T-helper 17 cell (primary cell): ENCODE results near the gene PRKG1. TPM values are rescaled to one million over a fixed set of nuclear protein-coding genes. Genes with fewer than 3 reads are reported as not detected.

Experiments
- ATAC-seq: fragments of 150-1000 bp; cut with Tn5 transposase; 2 replicates; pipeline ENCODE4 v1.10.0; 2021; ENCODE audit warnings: mild to moderate bottlenecking, moderate library complexity
- DNase-seq, 3 donors: peaks; one replicate each; pipeline versions ENCODE4 v3.0.0 to v3.0.0-alpha.2; 2020 to 2021
- H3K9me3 ChIP-seq: one replicate; pipeline ENCODE4 v1.7.0; 2013; ENCODE audit warnings: low read length, mild to moderate bottlenecking; ENCODE audit not compliant: control insufficient read depth, poor library complexity, severe bottlenecking
- H3K27ac Mint-ChIP-seq: one replicate; pipeline ENCODE4 v1.8.0; 2022; ENCODE audit warnings: mild to moderate bottlenecking, moderate library complexity, mixed read lengths
- H3K27me3 Mint-ChIP-seq: one replicate; pipeline ENCODE4 v1.8.0; 2022; ENCODE audit warnings: mixed read lengths
- H3K36me3 Mint-ChIP-seq: one replicate; pipeline ENCODE4 v1.8.0; 2022; ENCODE audit warnings: low read depth, mixed read lengths
- H3K4me1 Mint-ChIP-seq: one replicate; pipeline ENCODE4 v1.8.0; 2022; ENCODE audit warnings: mild to moderate bottlenecking, mixed read lengths
- H3K4me3 Mint-ChIP-seq: one replicate; pipeline ENCODE4 v1.8.0; 2022; ENCODE audit warnings: mild to moderate bottlenecking, moderate library complexity, mixed read lengths
- total RNA-seq, 4 donors: library from RNA in 2 of 4; stranded (reverse) in 2 of 4; gene quantifications; one replicate each; pipeline ENCODE4 v1.2.3 and lab custom pipeline; 2022 to 2026

PRKG1 gene
- total RNA-seq, 2 donors from 2014 or later, result 0.27 to 4.1 TPM

DNA sequence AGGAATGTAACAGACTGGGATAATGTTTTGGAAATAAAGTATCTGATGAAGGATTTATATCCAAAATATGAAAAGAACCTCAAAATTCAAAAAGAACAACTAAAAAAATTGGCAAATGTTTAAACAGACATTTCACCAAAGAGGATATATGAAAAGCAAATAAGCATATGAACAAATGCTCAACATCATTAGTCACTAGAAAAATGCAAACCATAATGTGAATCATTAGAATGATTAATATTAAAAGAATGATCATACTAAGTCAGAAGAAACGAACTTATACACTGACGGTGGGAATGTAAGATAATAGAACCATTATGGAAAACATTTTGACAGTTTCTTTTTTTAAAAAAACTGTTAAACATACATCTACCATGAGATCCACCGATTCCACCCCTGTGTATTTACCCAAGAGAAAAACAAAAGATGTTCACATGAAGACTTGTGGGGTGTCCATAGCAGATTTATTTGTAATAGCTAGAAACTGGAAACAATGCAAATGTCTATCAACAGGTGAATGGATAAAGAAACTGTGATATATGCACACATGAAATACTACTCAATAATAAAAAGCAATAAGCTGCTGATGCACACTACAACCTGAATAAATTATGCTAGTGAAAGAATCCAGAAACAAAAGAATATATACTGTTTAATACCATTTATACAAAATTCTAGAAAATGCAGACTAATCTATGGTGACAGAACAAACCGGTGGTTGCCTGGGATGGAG lies 35.7 kb downstream of the PRKG1 start:
- ATAC-seq (no peak), DNase-seq (no peak)
- Mint-ChIP-seq H3K36me3 (no peaks in the 10 kb centered on the region), H3K4me3 (no peak overlapping the region), H3K27me3 (peaks cover 8% of the 10 kb centered on the region), H3K27ac (no peak overlapping the region), H3K4me1 (peaks cover 2% of the 10 kb centered on the region)
- H3K9me3 ChIP-seq, result no peaks in the 10 kb centered on the region

DNA sequence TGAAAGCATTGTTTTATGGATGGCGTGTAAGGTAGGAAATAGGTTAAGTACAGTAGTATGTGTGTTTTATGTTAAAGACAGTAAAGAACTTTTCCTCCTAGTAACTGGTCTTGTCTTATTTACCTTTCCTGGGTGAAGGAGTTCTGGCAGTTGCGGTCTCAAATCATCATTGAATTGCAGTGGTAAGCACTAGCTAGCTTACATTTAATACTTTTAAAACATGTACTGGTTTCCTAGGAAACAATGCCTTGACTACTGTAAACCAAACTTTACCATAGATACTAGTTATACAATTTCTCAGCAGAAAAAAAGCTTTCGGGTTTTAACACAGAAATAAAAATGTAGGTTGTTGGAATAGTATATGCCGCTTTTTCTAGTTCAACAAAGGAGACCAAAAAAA lies 37.7 kb downstream of the PRKG1 start:
- peaks cover 2% of the 10 kb centered on the region for H3K4me1 Mint-ChIP-seq
- DNase-seq, result no peak
- no peaks in the 10 kb centered on the region for H3K36me3 Mint-ChIP-seq
- no peak for ATAC-seq
- H3K27ac Mint-ChIP-seq, result no peak overlapping the region
- no peaks in the 10 kb centered on the region for H3K9me3 ChIP-seq
- H3K27me3 Mint-ChIP-seq, result peaks cover 3% of the 10 kb centered on the region
- no peak overlapping the region for H3K4me3 Mint-ChIP-seq

- DNase-seq, result no peak
- no peak for ATAC-seq
- Mint-ChIP-seq H3K27ac (no peak overlapping the region), H3K4me3 (no peak overlapping the region), H3K4me1 (peaks cover 2% of the 10 kb centered on the region), H3K36me3 (no peaks in the 10 kb centered on the region), H3K27me3 (no peaks in the 10 kb centered on the region)
- no peaks in the 10 kb centered on the region for H3K9me3 ChIP-seq
Measured at GRCh38 chr10:51113007-51113406, 38.7 kb downstream of the PRKG1 start.

- ATAC-seq (no peak), DNase-seq (no peak)
- Mint-ChIP-seq H3K4me1 (peaks cover 2% of the 10 kb centered on the region), H3K27me3 (no peaks in the 10 kb centered on the region), H3K27ac (no peak overlapping the region), H3K36me3 (no peaks in the 10 kb centered on the region), H3K4me3 (no peak overlapping the region)
- H3K9me3 ChIP-seq, result no peaks in the 10 kb centered on the region
Measured at GRCh38 chr10:51117053-51117660, 42.9 kb downstream of the PRKG1 start.

GRCh38 chr10:51117794-51118193 lies 43.5 kb downstream of the PRKG1 start:
- no peak for ATAC-seq
- H3K27me3 Mint-ChIP-seq, result no peaks in the 10 kb centered on the region
- H3K9me3 ChIP-seq, result no peaks in the 10 kb centered on the region
- no peak overlapping the region for H3K27ac Mint-ChIP-seq
- no peaks in the 10 kb centered on the region for H3K36me3 Mint-ChIP-seq
- no peak for DNase-seq
- no peak overlapping the region for H3K4me3 Mint-ChIP-seq
- peaks cover 2% of the 10 kb centered on the region for H3K4me1 Mint-ChIP-seq

GRCh38 chr10:51119441-51119840 lies 45.2 kb downstream of the PRKG1 start:
- H3K9me3 ChIP-seq, result no peaks in the 10 kb centered on the region
- Mint-ChIP-seq H3K27ac (no peak overlapping the region), H3K4me3 (no peak overlapping the region), H3K36me3 (no peaks in the 10 kb centered on the region), H3K4me1 (no peaks in the 10 kb centered on the region), H3K27me3 (no peaks in the 10 kb centered on the region)
- DNase-seq, result no peak
- ATAC-seq, result no peak

- no peak for DNase-seq
- Mint-ChIP-seq H3K4me1 (no peaks in the 10 kb centered on the region), H3K36me3 (no peaks in the 10 kb centered on the region), H3K4me3 (no peak overlapping the region), H3K27me3 (no peaks in the 10 kb centered on the region), H3K27ac (no peak overlapping the region)
- H3K9me3 ChIP-seq, result no peaks in the 10 kb centered on the region
- ATAC-seq, result no peak
Measured at GRCh38 chr10:51121861-51122260, 47.6 kb downstream of the PRKG1 start.

DNA sequence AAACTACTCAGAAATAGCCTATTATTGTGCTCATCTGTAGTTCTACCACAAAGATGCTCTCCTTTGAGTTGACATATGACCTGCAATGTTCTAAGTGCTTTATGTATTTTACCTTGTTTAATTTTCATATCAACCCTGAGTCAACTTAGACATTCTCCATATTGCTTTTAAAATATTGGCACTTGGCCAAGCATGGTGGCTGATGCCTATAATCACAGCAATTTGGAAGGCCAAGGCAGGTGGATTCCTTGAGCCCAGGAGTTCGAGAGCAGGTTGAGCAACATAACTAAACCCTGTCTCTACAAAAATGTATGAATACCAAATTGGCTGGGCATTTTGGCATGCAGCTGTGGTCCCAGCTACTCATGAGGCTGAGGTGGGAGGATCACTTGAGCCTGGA lies 50.6 kb downstream of the PRKG1 start:
- no peak for DNase-seq
- Mint-ChIP-seq H3K4me3 (no peak overlapping the region), H3K27ac (no peak overlapping the region), H3K27me3 (no peaks in the 10 kb centered on the region), H3K36me3 (no peaks in the 10 kb centered on the region), H3K4me1 (no peaks in the 10 kb centered on the region)
- ATAC-seq, result no peak
- H3K9me3 ChIP-seq, result no peaks in the 10 kb centered on the region

DNA sequence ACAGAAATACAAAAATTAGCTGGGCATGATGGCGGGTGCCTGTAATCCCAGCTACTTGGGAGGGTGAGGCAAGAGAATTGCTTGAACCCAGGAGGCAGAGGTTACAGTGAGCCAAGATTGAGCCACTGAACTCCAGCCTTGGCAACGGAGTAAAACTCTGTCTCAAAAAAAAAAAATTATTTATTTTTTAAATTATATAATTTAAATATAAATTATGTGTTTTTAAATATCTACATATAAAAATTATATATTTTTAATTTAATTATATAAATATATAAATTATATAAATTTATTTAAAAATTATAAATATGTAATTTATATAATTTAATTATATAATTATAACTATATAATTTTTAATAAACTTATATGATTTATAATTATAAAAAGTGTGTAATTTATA lies 51.2 kb downstream of the PRKG1 start:
- H3K36me3 Mint-ChIP-seq, result no peaks in the 10 kb centered on the region
- no peak overlapping the region for H3K4me3 Mint-ChIP-seq
- no peaks in the 10 kb centered on the region for H3K27me3 Mint-ChIP-seq
- no peak for DNase-seq
- ATAC-seq, result no peak
- no peaks in the 10 kb centered on the region for H3K4me1 Mint-ChIP-seq
- H3K9me3 ChIP-seq, result no peaks in the 10 kb centered on the region
- H3K27ac Mint-ChIP-seq, result no peak overlapping the region

DNA sequence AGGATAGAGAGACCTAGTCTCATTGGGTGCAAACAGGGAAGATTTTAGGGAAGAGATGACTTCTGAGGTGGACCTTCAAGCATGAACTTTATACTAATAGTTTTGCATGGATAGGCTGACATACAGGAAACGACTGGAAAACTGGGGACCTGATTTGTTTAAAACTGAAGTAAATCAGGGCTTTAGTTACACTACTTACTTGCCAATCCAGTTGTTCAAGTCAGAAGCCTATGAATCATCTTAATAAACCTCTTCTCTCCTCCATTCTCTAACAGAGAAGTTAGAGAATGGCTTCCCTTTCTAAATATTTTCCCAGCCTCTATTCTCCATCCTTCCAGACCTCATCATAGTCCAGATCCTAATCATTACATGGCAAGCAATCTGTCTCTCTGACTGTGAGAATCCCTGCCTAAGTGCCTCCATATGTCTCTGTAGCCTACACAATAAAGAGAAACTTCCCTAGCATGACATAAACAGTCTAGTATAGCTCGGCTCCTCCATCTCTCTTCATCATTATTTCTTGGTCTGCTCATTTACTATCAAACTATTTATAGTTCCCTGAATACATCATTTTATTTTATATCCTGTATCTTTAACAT lies 55.8 kb downstream of the PRKG1 start:
- ATAC-seq (no peak), DNase-seq (no peak)
- Mint-ChIP-seq H3K27ac (no peak overlapping the region), H3K27me3 (no peaks in the 10 kb centered on the region), H3K36me3 (no peaks in the 10 kb centered on the region), H3K4me1 (no peaks in the 10 kb centered on the region), H3K4me3 (no peak overlapping the region)
- H3K9me3 ChIP-seq, result no peaks in the 10 kb centered on the region

DNA sequence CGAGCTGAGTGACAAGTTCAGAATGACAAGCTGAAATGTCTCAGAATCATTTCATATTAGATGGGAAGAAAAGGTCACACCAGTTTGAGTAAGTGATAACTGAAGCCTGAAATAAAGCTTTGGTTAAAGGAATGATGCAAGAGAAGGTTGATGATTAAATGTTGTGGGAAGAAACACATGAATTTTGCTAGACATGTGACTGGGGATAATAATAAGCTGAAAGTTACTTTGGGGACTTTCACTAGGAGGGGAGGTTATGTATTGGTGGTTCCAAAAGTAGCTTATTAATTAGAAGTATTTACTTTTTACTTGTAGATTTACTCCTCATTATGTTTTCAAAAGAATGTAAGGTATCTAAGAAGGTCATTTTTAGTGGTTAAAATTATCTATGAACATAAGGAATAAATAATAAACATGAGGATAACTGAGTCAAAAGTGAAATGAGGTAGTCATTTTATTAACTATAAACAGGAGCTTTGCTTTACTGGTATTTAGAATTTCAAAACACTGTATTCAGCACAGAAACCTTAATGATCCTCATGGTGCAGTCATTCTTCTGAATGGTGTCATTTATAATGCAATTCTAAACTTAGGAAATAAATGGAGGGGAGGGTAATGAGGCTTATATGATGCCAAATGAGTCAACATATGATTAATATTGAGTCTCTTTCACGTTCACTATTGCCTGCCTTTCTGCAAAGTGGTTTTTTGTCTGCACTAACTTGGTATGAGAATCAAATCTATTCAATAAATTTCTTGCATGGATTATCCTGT lies 63.7 kb downstream of the PRKG1 start:
- Mint-ChIP-seq H3K4me1 (no peaks in the 10 kb centered on the region), H3K4me3 (no peak overlapping the region), H3K36me3 (no peaks in the 10 kb centered on the region), H3K27ac (no peak overlapping the region), H3K27me3 (no peaks in the 10 kb centered on the region)
- peaks cover 2% of the 10 kb centered on the region for H3K9me3 ChIP-seq
- DNase-seq, result no peak
- ATAC-seq, result no peak

GRCh38 chr10:51139176-51139575 lies 64.9 kb downstream of the PRKG1 start:
- DNase-seq (no peak), ATAC-seq (no peak)
- Mint-ChIP-seq H3K4me3 (no peak overlapping the region), H3K36me3 (no peaks in the 10 kb centered on the region), H3K27me3 (no peaks in the 10 kb centered on the region), H3K27ac (no peak overlapping the region), H3K4me1 (no peaks in the 10 kb centered on the region)
- H3K9me3 ChIP-seq, result peaks cover 2% of the 10 kb centered on the region

DNA sequence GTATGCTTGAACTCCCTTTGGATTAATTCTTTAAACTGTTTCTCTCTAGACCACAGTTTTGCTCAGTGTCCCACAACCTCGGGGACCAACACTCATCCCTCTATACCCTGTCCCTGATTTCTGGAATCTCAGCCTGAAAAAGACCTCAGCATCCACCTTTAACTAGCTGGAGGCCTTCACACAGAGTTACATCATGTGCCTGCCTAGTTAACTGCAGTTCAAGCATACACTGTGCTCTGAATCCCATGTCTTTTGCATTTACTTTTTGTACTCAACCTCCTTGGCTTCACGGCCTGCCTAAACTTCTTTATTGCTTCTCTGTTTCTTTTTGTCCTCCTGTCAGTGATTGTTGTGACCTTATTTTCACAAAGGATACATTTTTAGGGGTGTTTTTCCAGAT lies 66.7 kb downstream of the PRKG1 start:
- peaks cover 2% of the 10 kb centered on the region for H3K9me3 ChIP-seq
- no peak for DNase-seq
- no peak overlapping the region for H3K4me3 Mint-ChIP-seq
- no peak for ATAC-seq
- no peaks in the 10 kb centered on the region for H3K27me3 Mint-ChIP-seq
- no peaks in the 10 kb centered on the region for H3K4me1 Mint-ChIP-seq
- H3K36me3 Mint-ChIP-seq, result no peaks in the 10 kb centered on the region
- no peak overlapping the region for H3K27ac Mint-ChIP-seq
